DND-41 (cell line): ENCODE measurements around the gene OR2T34.

Source experiments
- ATAC-seq: fragments of 200-7000 bp; cut with Tn5 transposase; 3 replicates; pipeline ENCODE4 v1.9.1; 2021; ENCODE audit warnings: low read depth; ENCODE audit not compliant: insufficient read depth
- DNase-seq: peaks from one replicate; pipeline ENCODE4 v3.0.0-alpha.2; 2020
- H2AFZ ChIP-seq: 2 replicates; pipeline ENCODE4 v1.6.0; 2012; ENCODE audit warnings: low read depth, low read length
- H3K27ac ChIP-seq: 2 replicates; pipeline ENCODE4 v1.5.1; 2012; ENCODE audit warnings: low read length, inconsistent platforms
- H3K27me3 ChIP-seq: fragments of 200-600 bp; sonication (generic); 2 replicates; pipeline ENCODE4 v1.6.0; 2012; ENCODE audit warnings: low read length, mild to moderate bottlenecking, inconsistent platforms; ENCODE audit not compliant: insufficient read depth, poor library complexity
- H3K36me3 ChIP-seq: 2 replicates; pipeline ENCODE4 v1.5.1; 2012; ENCODE audit warnings: low read length, inconsistent platforms; ENCODE audit not compliant: insufficient read depth
- H3K4me1 ChIP-seq: 2 replicates; pipeline ENCODE4 v1.5.1; 2012; ENCODE audit warnings: mild to moderate bottlenecking, low read length; ENCODE audit not compliant: insufficient read depth
- H3K4me2 ChIP-seq: 2 replicates; pipeline ENCODE4 v1.6.0; 2012; ENCODE audit warnings: mild to moderate bottlenecking, moderate library complexity, low read length, inconsistent platforms; ENCODE audit not compliant: insufficient read depth
- H3K4me3 ChIP-seq, 2 experiments: fragments of 200-600 bp in 1 of 2; shearing (Covaris generic) in 1 of 2; 2 replicates each; pipeline ENCODE4 v1.5.1; 2012 to 2016; ENCODE audit warnings: inconsistent platforms in 2 of 2, low read length in 2 of 2, mild to moderate bottlenecking in 2 of 2, low read depth in 1 of 2, moderate library complexity in 1 of 2
- H3K79me2 ChIP-seq: 2 replicates; pipeline ENCODE4 v1.6.0; 2012; ENCODE audit warnings: low read length, inconsistent platforms; ENCODE audit not compliant: insufficient read depth
- H3K9ac ChIP-seq: 2 replicates; pipeline ENCODE4 v1.6.0; 2012; ENCODE audit warnings: low read depth, mild to moderate bottlenecking, inconsistent platforms, low read length, moderate library complexity
- H3K9me3 ChIP-seq: 2 replicates; pipeline ENCODE4 v1.5.1; 2012; ENCODE audit warnings: low read length, moderate library complexity, mild to moderate bottlenecking, inconsistent platforms; ENCODE audit not compliant: insufficient read depth, severe bottlenecking
- H4K20me1 ChIP-seq: 2 replicates; pipeline ENCODE4 v1.6.0; 2012; ENCODE audit warnings: low read length; ENCODE audit not compliant: insufficient read depth
- EZH2 ChIP-seq: IDR thresholded peaks from 3 replicates; pipeline ENCODE4 v1.6.1; 2012; ENCODE audit warnings: borderline replicate concordance, low read depth, mild to moderate bottlenecking, moderate library complexity, low read length, inconsistent platforms; ENCODE audit not compliant: severe bottlenecking
- TF ChIP-seq, protein P1 (sequence below): IDR thresholded peaks from 2 replicates; pipeline ENCODE4 v1.5.1; 2012; ENCODE audit warnings: borderline replicate concordance, low read length, moderate library complexity, mild to moderate bottlenecking; ENCODE audit not compliant: poor library complexity, severe bottlenecking; ENCODE audit errors: extremely low read depth

The OR2T34 gene

GRCh38 chr1:248618119-248618518 is 43.6 kb upstream of the OR2T34 start:
- no peaks in the 10 kb centered on the region for H3K36me3 ChIP-seq
- H2AFZ ChIP-seq, result no peak overlapping the region
- H4K20me1 ChIP-seq, result no peaks in the 10 kb centered on the region
- ATAC-seq (no peak), DNase-seq (no peak)
- H3K9me3 ChIP-seq, result no peaks in the 10 kb centered on the region
- no peak overlapping the region for H3K27ac ChIP-seq
- TF ChIP-seq EZH2, result no peak
- TF ChIP-seq, protein P1, sequence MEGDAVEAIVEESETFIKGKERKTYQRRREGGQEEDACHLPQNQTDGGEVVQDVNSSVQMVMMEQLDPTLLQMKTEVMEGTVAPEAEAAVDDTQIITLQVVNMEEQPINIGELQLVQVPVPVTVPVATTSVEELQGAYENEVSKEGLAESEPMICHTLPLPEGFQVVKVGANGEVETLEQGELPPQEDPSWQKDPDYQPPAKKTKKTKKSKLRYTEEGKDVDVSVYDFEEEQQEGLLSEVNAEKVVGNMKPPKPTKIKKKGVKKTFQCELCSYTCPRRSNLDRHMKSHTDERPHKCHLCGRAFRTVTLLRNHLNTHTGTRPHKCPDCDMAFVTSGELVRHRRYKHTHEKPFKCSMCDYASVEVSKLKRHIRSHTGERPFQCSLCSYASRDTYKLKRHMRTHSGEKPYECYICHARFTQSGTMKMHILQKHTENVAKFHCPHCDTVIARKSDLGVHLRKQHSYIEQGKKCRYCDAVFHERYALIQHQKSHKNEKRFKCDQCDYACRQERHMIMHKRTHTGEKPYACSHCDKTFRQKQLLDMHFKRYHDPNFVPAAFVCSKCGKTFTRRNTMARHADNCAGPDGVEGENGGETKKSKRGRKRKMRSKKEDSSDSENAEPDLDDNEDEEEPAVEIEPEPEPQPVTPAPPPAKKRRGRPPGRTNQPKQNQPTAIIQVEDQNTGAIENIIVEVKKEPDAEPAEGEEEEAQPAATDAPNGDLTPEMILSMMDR, result no peak
- H3K79me2 ChIP-seq, result no peaks in the 10 kb centered on the region
- no peaks in the 10 kb centered on the region for H3K4me1 ChIP-seq
- H3K4me3 ChIP-seq, result no peak overlapping the region
- no peak overlapping the region for H3K4me2 ChIP-seq
- H3K9ac ChIP-seq, result no peak overlapping the region
- H3K27me3 ChIP-seq, result no peaks in the 10 kb centered on the region

DNA sequence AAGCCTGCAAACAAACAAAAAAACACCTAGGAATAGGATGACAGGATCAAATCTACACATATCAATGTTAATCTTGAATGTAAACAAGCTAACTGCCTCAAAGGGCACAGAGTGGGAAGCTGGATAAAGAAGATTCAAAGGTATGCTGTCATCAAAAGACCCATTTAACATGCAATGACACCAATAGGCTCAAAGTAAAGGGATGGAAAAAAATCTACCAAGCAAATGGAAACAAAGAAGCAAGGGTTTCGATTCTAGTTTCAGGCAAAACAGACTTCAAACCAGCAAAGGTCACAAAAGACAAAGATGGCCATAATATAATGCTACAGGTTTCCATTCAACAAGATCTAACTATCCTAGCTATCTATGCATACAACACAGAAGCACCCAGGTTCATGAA is 39.2 kb upstream of the OR2T34 start:
- no peak overlapping the region for H3K4me2 ChIP-seq
- no peak overlapping the region for H3K27ac ChIP-seq
- DNase-seq (no peak), ATAC-seq (no peak)
- no peaks in the 10 kb centered on the region for H3K4me1 ChIP-seq
- no peaks in the 10 kb centered on the region for H3K27me3 ChIP-seq
- no peaks in the 10 kb centered on the region for H3K79me2 ChIP-seq
- H2AFZ ChIP-seq, result no peak overlapping the region
- TF ChIP-seq, protein P1, result no peak
- no peak for TF ChIP-seq EZH2
- no peak overlapping the region for H3K4me3 ChIP-seq
- no peak overlapping the region for H3K9ac ChIP-seq
- H3K36me3 ChIP-seq, result no peaks in the 10 kb centered on the region
- H4K20me1 ChIP-seq, result no peaks in the 10 kb centered on the region
- H3K9me3 ChIP-seq, result no peaks in the 10 kb centered on the region

DNA sequence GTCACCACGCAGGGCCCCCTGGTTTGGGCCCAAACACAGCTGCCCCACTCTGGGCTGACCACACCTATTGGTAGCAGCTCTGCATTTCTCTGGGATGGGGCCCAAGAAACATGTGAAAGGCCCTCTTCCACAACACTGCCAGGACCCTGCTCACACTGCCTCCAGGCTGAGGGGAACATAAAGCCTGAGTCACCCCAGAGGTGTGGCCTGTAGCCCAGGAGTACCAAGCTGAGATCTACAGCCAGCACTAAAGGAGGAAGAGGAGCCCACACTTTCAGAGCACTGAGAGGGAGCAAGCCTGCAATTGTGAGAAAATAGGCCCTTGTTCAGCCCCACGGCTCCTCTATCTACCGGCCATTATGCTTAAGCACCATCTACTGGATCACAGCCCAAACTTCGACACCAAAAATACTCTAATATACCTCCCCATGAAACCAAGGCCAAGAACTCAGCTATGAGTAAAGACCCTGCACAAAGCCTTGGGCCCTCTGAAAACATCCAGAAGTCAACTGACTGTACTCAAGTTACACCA is 37.4 kb upstream of the OR2T34 start:
- Histone ChIP-seq H3K27me3 (no peaks in the 10 kb centered on the region), H4K20me1 (no peaks in the 10 kb centered on the region), H3K27ac (no peak overlapping the region), H3K79me2 (no peaks in the 10 kb centered on the region), H3K4me2 (no peak overlapping the region), H3K36me3 (no peaks in the 10 kb centered on the region), H3K9me3 (no peaks in the 10 kb centered on the region), H3K4me3 (no peak overlapping the region), H3K4me1 (no peaks in the 10 kb centered on the region), H2AFZ (no peak overlapping the region), H3K9ac (no peak overlapping the region)
- no peak for TF ChIP-seq EZH2
- TF ChIP-seq, protein P1, result no peak
- DNase-seq, result no peak
- ATAC-seq, result no peak

DNA sequence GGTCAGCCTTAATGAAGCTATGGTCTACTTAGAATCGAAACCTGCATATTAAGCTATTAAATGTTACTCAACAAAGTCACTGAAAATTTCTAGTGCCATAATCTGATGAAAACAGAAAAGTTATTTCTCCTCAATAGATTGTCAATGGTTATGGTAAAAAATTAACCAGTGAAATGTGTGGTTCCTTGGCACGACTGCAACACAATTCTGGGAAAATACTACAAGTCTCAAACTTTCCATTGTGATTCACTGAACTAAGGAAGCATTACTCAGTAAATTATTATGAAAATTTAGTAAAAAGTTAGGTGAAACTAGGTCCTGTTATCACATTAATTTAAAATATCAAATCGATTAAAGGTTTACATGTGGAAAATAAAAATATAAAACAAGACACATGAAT is 35.7 kb upstream of the OR2T34 start:
- ATAC-seq (no peak), DNase-seq (no peak)
- Histone ChIP-seq H3K36me3 (no peaks in the 10 kb centered on the region), H2AFZ (no peak overlapping the region), H3K9ac (no peak overlapping the region), H3K27ac (no peak overlapping the region), H3K4me1 (no peaks in the 10 kb centered on the region), H3K4me2 (no peak overlapping the region), H3K9me3 (no peaks in the 10 kb centered on the region), H4K20me1 (no peaks in the 10 kb centered on the region), H3K4me3 (no peak overlapping the region), H3K79me2 (no peaks in the 10 kb centered on the region), H3K27me3 (no peaks in the 10 kb centered on the region)
- no peak for TF ChIP-seq EZH2
- TF ChIP-seq, protein P1, result no peak
